Activated CD4-positive, alpha-beta T cell treated with anti-CD3 and anti-CD28 coated beads for 48 hours (primary cell): ENCODE measurements around the gene CMPK2.
A peak's percentile ranks its signal among the peaks of the same experiment; 100 is the strongest.

ENCODE experiments used
- DNase-seq: peaks from one replicate; pipeline ENCODE4 v3.0.0-alpha.2; 2020

CMPK2 gene

GRCh38 chr2:6838673-6839319 lies 26.9 kb downstream of the CMPK2 start:
- no peak for DNase-seq

GRCh38 chr2:6835467-6835866 lies 30.2 kb downstream of the CMPK2 start:
- no peak for DNase-seq

- DNase-seq: no peak
Observed at GRCh38 chr2:6834163-6834562, 31.5 kb downstream of the CMPK2 start.

- no peak for DNase-seq
Observed at GRCh38 chr2:6833300-6833604, 32.5 kb downstream of the CMPK2 start.

GRCh38 chr2:6832596-6833299 lies 33.0 kb downstream of the CMPK2 start:
- no peak for DNase-seq

- no peak for DNase-seq
Observed at GRCh38 chr2:6831229-6831628, 34.5 kb downstream of the CMPK2 start.

GRCh38 chr2:6828299-6828584 lies 37.5 kb downstream of the CMPK2 start:
- no peak for DNase-seq

- no peak for DNase-seq
Observed at GRCh38 chr2:6827566-6828298, 38.0 kb downstream of the CMPK2 start.

- peak; percentile 73 for DNase-seq
Observed at GRCh38 chr2:6826081-6826913, 39.4 kb downstream of the CMPK2 start.

GRCh38 chr2:6824962-6825361 lies 40.7 kb downstream of the CMPK2 start:
- DNase-seq: no peak

GRCh38 chr2:6823111-6823510 lies 42.6 kb downstream of the CMPK2 start:
- DNase-seq: no peak

- DNase-seq: no peak
Observed at GRCh38 chr2:6822406-6822805, 43.3 kb downstream of the CMPK2 start.

- no peak for DNase-seq
Observed at GRCh38 chr2:6820903-6821584, 44.7 kb downstream of the CMPK2 start.

- no peak for DNase-seq
Observed at GRCh38 chr2:6820236-6820635, 45.5 kb downstream of the CMPK2 start.

GRCh38 chr2:6819668-6820067 lies 46.0 kb downstream of the CMPK2 start:
- DNase-seq: no peak

GRCh38 chr2:6818012-6818411 lies 47.7 kb downstream of the CMPK2 start:
- no peak for DNase-seq

GRCh38 chr2:6814869-6815268 lies 50.8 kb downstream of the CMPK2 start:
- no peak for DNase-seq

- DNase-seq: no peak
Observed at GRCh38 chr2:6814312-6814711, 51.4 kb downstream of the CMPK2 start.

GRCh38 chr2:6813573-6813972 lies 52.1 kb downstream of the CMPK2 start:
- no peak for DNase-seq

- DNase-seq: no peak
Observed at GRCh38 chr2:6812857-6813530, 52.7 kb downstream of the CMPK2 start.

GRCh38 chr2:6810961-6811360 lies 54.7 kb downstream of the CMPK2 start:
- DNase-seq: no peak

GRCh38 chr2:6808426-6808825 lies 57.3 kb downstream of the CMPK2 start:
- DNase-seq: no peak
